Measurements from ENCODE around the gene GARIN5B. TPM values are rescaled to one million over a fixed set of nuclear protein-coding genes. Genes with fewer than 3 reads are reported as not detected.
"Not testable (repeated sequence)": the region's sequence is repeated elsewhere in the genome, so short reads cannot be mapped to it uniquely, and the experiment has no call there.

Gene GARIN5B
- total RNA-seq (under 1 TPM in 1 of 2 donors, not detected in 1; 0.09 TPM), polyA plus RNA-seq (not detected)
- long read RNA-seq, donor 1, partial matches to known transcripts, result 2,697 of 3,888 reads
- long read RNA-seq, donor 1, other reads (novel, unspliced or antisense), result 1,191 of 3,888 reads
- long read RNA-seq, donor 2, result 0 reads
- long read RNA-seq, donor 3, result 0 reads
- long read RNA-seq, donor 4, partial matches to known transcripts, result 1,266 of 1,734 reads
- long read RNA-seq, donor 4, other reads (novel, unspliced or antisense), result 468 of 1,734 reads
- long read RNA-seq, donor 5, partial matches to known transcripts, result 2,821 of 4,263 reads
- long read RNA-seq, donor 5, other reads (novel, unspliced or antisense), result 1,442 of 4,263 reads

- Histone ChIP-seq H3K9ac (ENCODE audit: insufficient read depth in 1 of 2, low read length in 2 of 2) (no peak within 1 kb of the TSS), H3K27me3 (ENCODE audit: control insufficient read depth in 3 of 3, insufficient read depth in 3 of 3, low read length in 2 of 3) (peaks cover 0 to 2% (median 0%) of the 10 kb centered on the region in 3 donors), H3K36me3 (ENCODE audit: control insufficient read depth in 4 of 4, insufficient read depth in 4 of 4, low read length in 4 of 4) (no peaks in the 10 kb centered on the region), H3K9me3 (ENCODE audit: control insufficient read depth in 4 of 4, insufficient read depth in 3 of 4, low read length in 3 of 4) (no peaks in the 10 kb centered on the region), H3K4me1 (ENCODE audit: control insufficient read depth in 5 of 5, insufficient read depth in 5 of 5, low read length in 5 of 5) (peaks cover 0 to 2% (median 0%) of the 10 kb centered on the region in 5 donors), H3K4me3 (no peak within 1 kb of the TSS), H3K27ac (ENCODE audit: low read depth in 1 of 2, low read length in 1 of 2) (no peak within 1 kb of the TSS)
- 80 to 86% methylated on average over 27 of the region's 27 CpGs for WGBS, 2 donors
- no peak for TF ChIP-seq CTCF (IDR thresholded peaks at IDR 0.05; ENCODE audit: control extremely low read depth, extremely low read depth)
- no peak for ATAC-seq (ENCODE audit: insufficient read depth, low FRiP score)
- no peak for DNase-seq
Measured at GRCh38 chr19:55362990-55363716, at the start of gene GARIN5B. TSS of gene GARIN5B (minus strand) at chr19:55363260. CDS start at chr19:55363066, 194 bp downstream.

GRCh38 chr19:55410168-55410567 is 47.1 kb upstream of the GARIN5B start:
- WGBS, 2 donors, result 95 to 97% methylated on average over 2 of the region's 2 CpGs
- Histone ChIP-seq H3K36me3 (ENCODE audit: control insufficient read depth in 4 of 4, insufficient read depth in 4 of 4, low read length in 4 of 4) (peaks cover 0 to 14% (median 10%) of the 10 kb centered on the region in 4 donors), H3K27ac (ENCODE audit: low read depth in 1 of 2, low read length in 1 of 2) (no peak overlapping the region), H3K4me3 (no peak overlapping the region), H3K4me1 (ENCODE audit: control insufficient read depth in 5 of 5, insufficient read depth in 5 of 5, low read length in 5 of 5) (peaks cover 0 to 21% (median 9%) of the 10 kb centered on the region in 5 donors), H3K9me3 (ENCODE audit: control insufficient read depth in 4 of 4, insufficient read depth in 3 of 4, low read length in 3 of 4) (peaks cover 0 to 3% (median 0%) of the 10 kb centered on the region in 4 donors), H3K9ac (ENCODE audit: insufficient read depth in 1 of 2, low read length in 2 of 2) (no peak overlapping the region), H3K27me3 (ENCODE audit: control insufficient read depth in 3 of 3, insufficient read depth in 3 of 3, low read length in 2 of 3) (no peaks in the 10 kb centered on the region)
- no peak for TF ChIP-seq CTCF (IDR thresholded peaks at IDR 0.05; ENCODE audit: control extremely low read depth, extremely low read depth)
- DNase-seq (no peak), ATAC-seq (ENCODE audit: insufficient read depth, low FRiP score) (no peak)

GRCh38 chr19:55409179-55409578 is 46.1 kb upstream of the GARIN5B start:
- not testable (repeated sequence) for ATAC-seq (ENCODE audit: insufficient read depth, low FRiP score); H3K4me3 ChIP-seq; H3K9ac ChIP-seq (ENCODE audit: insufficient read depth in 1 of 2, low read length in 2 of 2); H3K27me3 ChIP-seq (ENCODE audit: control insufficient read depth in 3 of 3, insufficient read depth in 3 of 3, low read length in 2 of 3); DNase-seq; H3K27ac ChIP-seq (ENCODE audit: low read depth in 1 of 2, low read length in 1 of 2); H3K9me3 ChIP-seq (ENCODE audit: control insufficient read depth in 4 of 4, insufficient read depth in 3 of 4, low read length in 3 of 4)
- WGBS, 2 donors, result 92 to 97% methylated on average over 8 of the region's 8 CpGs
- peaks cover 0 to 15% (median 12%) of the 10 kb centered on the region in 4 donors for H3K36me3 ChIP-seq (ENCODE audit: control insufficient read depth in 4 of 4, insufficient read depth in 4 of 4, low read length in 4 of 4)
- peaks cover 0 to 21% (median 9%) of the 10 kb centered on the region in 5 donors for H3K4me1 ChIP-seq (ENCODE audit: control insufficient read depth in 5 of 5, insufficient read depth in 5 of 5, low read length in 5 of 5)

GRCh38 chr19:55408533-55408872 is 45.4 kb upstream of the GARIN5B start:
- no peak for ATAC-seq (ENCODE audit: insufficient read depth, low FRiP score)
- H3K4me1 ChIP-seq (ENCODE audit: control insufficient read depth in 5 of 5, insufficient read depth in 5 of 5, low read length in 5 of 5), result peaks cover 0 to 21% (median 9%) of the 10 kb centered on the region in 5 donors
- no peaks in the 10 kb centered on the region for H3K27me3 ChIP-seq (ENCODE audit: control insufficient read depth in 3 of 3, insufficient read depth in 3 of 3, low read length in 2 of 3)
- peak overlapping the region; percentile 74 to 92 for H3K27ac ChIP-seq (ENCODE audit: low read depth in 1 of 2, low read length in 1 of 2)
- no peak for TF ChIP-seq CTCF (IDR thresholded peaks at IDR 0.05; ENCODE audit: control extremely low read depth, extremely low read depth)
- DNase-seq, result no peak
- H3K4me3 ChIP-seq, result peak overlapping the region; percentile 30
- peak overlapping the region in 1 of 2 donors; percentile 84 for H3K9ac ChIP-seq (ENCODE audit: insufficient read depth in 1 of 2, low read length in 2 of 2)
- H3K9me3 ChIP-seq (ENCODE audit: control insufficient read depth in 4 of 4, insufficient read depth in 3 of 4, low read length in 3 of 4), result peaks cover 0 to 3% (median 0%) of the 10 kb centered on the region in 4 donors
- peaks cover 0 to 18% (median 14%) of the 10 kb centered on the region in 4 donors for H3K36me3 ChIP-seq (ENCODE audit: control insufficient read depth in 4 of 4, insufficient read depth in 4 of 4, low read length in 4 of 4)
- WGBS, 2 donors, result 67 to 69% methylated on average over 9 of the region's 9 CpGs

All from lung (tissue), 16 donors.